HFFc6 (cell line): ENCODE measurements around the gene RSU1. TPM values are rescaled to one million over a fixed set of nuclear protein-coding genes. Genes with fewer than 3 reads are reported as not detected.

Experiments used
- DNase-seq: peaks from one replicate; pipeline ENCODE4 v3.0.0-alpha.2; 2018
- H3K27ac Mint-ChIP-seq: 2 replicates; pipeline ENCODE4 v1.8.0; 2020; ENCODE audit warnings: mild to moderate bottlenecking, mixed read lengths
- H3K27me3 Mint-ChIP-seq: 2 replicates; pipeline ENCODE4 v1.8.0; 2021; ENCODE audit warnings: mild to moderate bottlenecking, moderate library complexity, mixed read lengths; ENCODE audit not compliant: insufficient read depth
- H3K36me3 Mint-ChIP-seq: 2 replicates; pipeline ENCODE4 v1.8.0; 2021; ENCODE audit warnings: low read depth, mixed read lengths
- H3K4me1 Mint-ChIP-seq: 2 replicates; pipeline ENCODE4 v1.8.0; 2020; ENCODE audit warnings: low read depth, mixed read lengths
- H3K4me3 Mint-ChIP-seq: 2 replicates; pipeline ENCODE4 v1.8.0; 2020; ENCODE audit warnings: mild to moderate bottlenecking, moderate library complexity, mixed read lengths
- H3K9me3 Mint-ChIP-seq: 2 replicates; pipeline ENCODE4 v1.8.0; 2020; ENCODE audit warnings: mild to moderate bottlenecking, mixed read lengths
- CTCF ChIP-seq: fragments of 200-600 bp; sonication (generic); IDR thresholded peaks from 2 replicates; pipeline ENCODE4 v1.5.0; 2021; ENCODE audit warnings: antibody characterized with exemption, mild to moderate bottlenecking
- total RNA-seq, 6 experiments: library from RNA; stranded (reverse); fragmentation: NEBNext Ultra II Directional; extraction: Animal tissue kit (Norgen Biotek cat#: 25700); gene quantifications; 2 replicates in 1 of 6; 3 replicates in 5 of 6; pipeline ENCODE4 v1.2.3, GENCODE V29; 2021

The RSU1 gene
- total RNA-seq, 6 experiments from 2014 or later, result 182 to 239 (median 205) TPM

GRCh38 chr10:16698461-16698860, 118.8 kb downstream of the RSU1 start:
- H3K36me3 Mint-ChIP-seq, result peaks cover 21% of the 10 kb centered on the region; the same call in 1 of the 2 replicates
- DNase-seq, result no peak

GRCh38 chr10:16690417-16690816, 126.8 kb downstream of the RSU1 start:
- no peak for TF ChIP-seq CTCF
- no peak overlapping the region for H3K27ac Mint-ChIP-seq
- no peak overlapping the region for H3K4me3 Mint-ChIP-seq
- peaks cover 8% of the 10 kb centered on the region for H3K4me1 Mint-ChIP-seq
- H3K27me3 Mint-ChIP-seq, result no peaks in the 10 kb centered on the region
- no peaks in the 10 kb centered on the region for H3K9me3 Mint-ChIP-seq
- peaks cover 24% of the 10 kb centered on the region; the same call in 1 of the 2 replicates for H3K36me3 Mint-ChIP-seq
- DNase-seq, result no peak

More at GRCh38 chr10:16698461-16698860, 118.8 kb downstream of the RSU1 start:
- H3K4me1 Mint-ChIP-seq, result peaks cover 6% of the 10 kb centered on the region; the same call in 1 of the 2 replicates
- no peaks in the 10 kb centered on the region for H3K27me3 Mint-ChIP-seq
- TF ChIP-seq CTCF, result no peak
- no peak overlapping the region for H3K27ac Mint-ChIP-seq
- H3K9me3 Mint-ChIP-seq, result no peaks in the 10 kb centered on the region
- no peak overlapping the region for H3K4me3 Mint-ChIP-seq

- TF ChIP-seq CTCF, result no peak
- peaks cover 24% of the 10 kb centered on the region; the same call in 1 of the 2 replicates for H3K36me3 Mint-ChIP-seq
- DNase-seq, result no peak
- no peak overlapping the region for H3K27ac Mint-ChIP-seq
- no peak overlapping the region for H3K4me3 Mint-ChIP-seq
- no peaks in the 10 kb centered on the region for H3K9me3 Mint-ChIP-seq
- peaks cover 8% of the 10 kb centered on the region for H3K4me1 Mint-ChIP-seq
- no peaks in the 10 kb centered on the region for H3K27me3 Mint-ChIP-seq
These were observed 127.5 kb downstream of the RSU1 start for GRCh38 chr10:16689696-16690095.

- H3K9me3 Mint-ChIP-seq, result no peaks in the 10 kb centered on the region
- DNase-seq, result no peak
- no peak overlapping the region for H3K27ac Mint-ChIP-seq
- no peaks in the 10 kb centered on the region for H3K27me3 Mint-ChIP-seq
- no peak overlapping the region for H3K4me3 Mint-ChIP-seq
- H3K36me3 Mint-ChIP-seq, result peaks cover 21% of the 10 kb centered on the region; the same call in 1 of the 2 replicates
- H3K4me1 Mint-ChIP-seq, result peaks cover 8% of the 10 kb centered on the region
- no peak for TF ChIP-seq CTCF
These were observed 128.0 kb downstream of the RSU1 start for GRCh38 chr10:16689227-16689626.

- H3K4me3 Mint-ChIP-seq, result no peak overlapping the region
- peaks cover 20% of the 10 kb centered on the region; the same call in 1 of the 2 replicates for H3K36me3 Mint-ChIP-seq
- H3K9me3 Mint-ChIP-seq, result no peaks in the 10 kb centered on the region
- no peaks in the 10 kb centered on the region for H3K27me3 Mint-ChIP-seq
- no peak overlapping the region for H3K27ac Mint-ChIP-seq
- TF ChIP-seq CTCF, result no peak
- peaks cover 8% of the 10 kb centered on the region for H3K4me1 Mint-ChIP-seq
- DNase-seq, result no peak
These were observed 130.9 kb downstream of the RSU1 start for GRCh38 chr10:16686054-16686902.
